Measurements from ENCODE around the gene GABRB2. TPM values are rescaled to one million over a fixed set of nuclear protein-coding genes. Genes with fewer than 3 reads are reported as not detected.

The GABRB2 gene
- total RNA-seq, 1 experiment from 2014 or later, result not detected

DNA sequence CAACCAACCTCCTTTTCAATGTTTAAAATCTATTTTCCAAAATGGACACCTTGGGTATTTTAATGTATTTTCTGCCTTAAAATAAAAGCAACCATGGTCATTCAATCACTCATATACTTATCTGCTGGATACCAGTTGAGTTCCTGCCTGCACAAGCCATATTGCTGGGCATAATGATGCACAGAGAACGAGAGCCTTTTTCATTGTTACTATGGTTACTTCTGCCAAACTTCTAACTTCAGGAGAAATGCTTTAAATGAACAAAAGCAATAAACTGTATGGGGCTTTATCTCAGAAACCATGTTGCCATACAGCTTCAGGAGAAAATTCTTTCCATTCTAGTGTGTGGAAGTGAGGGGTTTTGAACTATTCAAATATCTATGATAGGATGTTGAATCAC, 269.5 kb downstream of the GABRB2 start:
- H3K4me1 Mint-ChIP-seq (ENCODE audit: low read depth, unreplicated experiment), result no peaks in the 10 kb centered on the region
- H3K4me3 Mint-ChIP-seq (ENCODE audit: low read depth, unreplicated experiment), result no peak overlapping the region
- no TSS peak for BruUV-seq (replicated peaks)
- no peak for DNase-seq
- no peak overlapping the region for H3K27ac Mint-ChIP-seq (ENCODE audit: unreplicated experiment)
- peaks cover 8% of the 10 kb centered on the region for H3K27me3 Mint-ChIP-seq (ENCODE audit: unreplicated experiment)
- TF ChIP-seq, protein P1, sequence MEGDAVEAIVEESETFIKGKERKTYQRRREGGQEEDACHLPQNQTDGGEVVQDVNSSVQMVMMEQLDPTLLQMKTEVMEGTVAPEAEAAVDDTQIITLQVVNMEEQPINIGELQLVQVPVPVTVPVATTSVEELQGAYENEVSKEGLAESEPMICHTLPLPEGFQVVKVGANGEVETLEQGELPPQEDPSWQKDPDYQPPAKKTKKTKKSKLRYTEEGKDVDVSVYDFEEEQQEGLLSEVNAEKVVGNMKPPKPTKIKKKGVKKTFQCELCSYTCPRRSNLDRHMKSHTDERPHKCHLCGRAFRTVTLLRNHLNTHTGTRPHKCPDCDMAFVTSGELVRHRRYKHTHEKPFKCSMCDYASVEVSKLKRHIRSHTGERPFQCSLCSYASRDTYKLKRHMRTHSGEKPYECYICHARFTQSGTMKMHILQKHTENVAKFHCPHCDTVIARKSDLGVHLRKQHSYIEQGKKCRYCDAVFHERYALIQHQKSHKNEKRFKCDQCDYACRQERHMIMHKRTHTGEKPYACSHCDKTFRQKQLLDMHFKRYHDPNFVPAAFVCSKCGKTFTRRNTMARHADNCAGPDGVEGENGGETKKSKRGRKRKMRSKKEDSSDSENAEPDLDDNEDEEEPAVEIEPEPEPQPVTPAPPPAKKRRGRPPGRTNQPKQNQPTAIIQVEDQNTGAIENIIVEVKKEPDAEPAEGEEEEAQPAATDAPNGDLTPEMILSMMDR (IDR thresholded peaks at IDR 0.05; ENCODE audit: unreplicated experiment), result no peak
- intact Hi-C loops (cut with micrococcal nuclease; ENCODE audit: unreplicated experiment), result no loop called here
- peaks cover 13% of the 10 kb centered on the region for H3K9me3 Mint-ChIP-seq (ENCODE audit: low read depth, unreplicated experiment)
- CTCF ChIA-PET, result no interaction called here
- H3K36me3 Mint-ChIP-seq (ENCODE audit: insufficient read depth, unreplicated experiment), result no peaks in the 10 kb centered on the region

DNA sequence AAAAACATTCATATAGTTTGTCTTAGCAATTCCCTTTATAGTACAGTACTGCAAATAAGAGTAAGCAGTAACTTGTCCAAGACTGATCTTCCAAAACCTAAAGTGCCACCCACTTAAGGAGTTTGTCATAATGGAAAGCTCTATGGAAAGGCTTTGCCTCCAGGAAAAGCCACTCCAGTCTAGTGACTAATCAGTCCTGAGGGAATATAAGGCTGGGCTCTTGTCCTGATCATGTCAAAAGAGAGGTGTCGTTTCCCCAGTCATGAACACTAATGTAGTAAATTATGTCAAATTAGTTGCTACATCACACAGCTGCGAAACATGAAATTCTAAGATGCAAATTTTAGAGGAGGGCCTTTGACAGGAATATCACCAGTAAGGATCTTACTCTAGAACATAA, 271.6 kb downstream of the GABRB2 start:
- H3K27ac Mint-ChIP-seq (ENCODE audit: unreplicated experiment), result no peak overlapping the region
- no peaks in the 10 kb centered on the region for H3K27me3 Mint-ChIP-seq (ENCODE audit: unreplicated experiment)
- no peaks in the 10 kb centered on the region for H3K36me3 Mint-ChIP-seq (ENCODE audit: insufficient read depth, unreplicated experiment)
- H3K9me3 Mint-ChIP-seq (ENCODE audit: low read depth, unreplicated experiment), result peaks cover 9% of the 10 kb centered on the region
- no peak overlapping the region for H3K4me3 Mint-ChIP-seq (ENCODE audit: low read depth, unreplicated experiment)
- BruUV-seq (replicated peaks), result no TSS peak
- no peak for DNase-seq
- CTCF ChIA-PET, result no interaction called here
- intact Hi-C loops (cut with micrococcal nuclease; ENCODE audit: unreplicated experiment), result no loop called here
- H3K4me1 Mint-ChIP-seq (ENCODE audit: low read depth, unreplicated experiment), result no peaks in the 10 kb centered on the region
- TF ChIP-seq, protein P1 (IDR thresholded peaks at IDR 0.05; ENCODE audit: unreplicated experiment), result no peak

DNA sequence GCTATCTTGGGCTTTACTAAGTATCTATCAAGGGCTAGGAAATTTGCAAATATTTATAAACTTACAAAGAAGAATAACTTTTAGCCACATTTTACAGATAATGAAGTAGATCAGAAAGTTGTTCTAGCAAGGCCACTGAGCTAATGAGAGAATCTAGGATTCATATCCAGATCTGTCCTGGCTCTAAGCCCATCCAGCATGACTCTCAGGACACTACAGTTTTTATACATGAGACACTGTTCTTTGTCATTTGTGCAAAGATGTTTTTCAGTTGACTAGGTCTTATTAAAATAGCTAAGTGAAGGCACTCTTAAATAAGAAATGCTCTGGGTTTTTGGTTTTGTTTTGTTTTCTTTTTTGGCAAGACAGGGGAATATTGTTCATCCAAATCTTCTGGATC, 273.1 kb downstream of the GABRB2 start:
- no peak overlapping the region for H3K27ac Mint-ChIP-seq (ENCODE audit: unreplicated experiment)
- H3K4me3 Mint-ChIP-seq (ENCODE audit: low read depth, unreplicated experiment), result no peak overlapping the region
- no peaks in the 10 kb centered on the region for H3K27me3 Mint-ChIP-seq (ENCODE audit: unreplicated experiment)
- intact Hi-C loops (cut with micrococcal nuclease; ENCODE audit: unreplicated experiment), result no loop called here
- no peaks in the 10 kb centered on the region for H3K36me3 Mint-ChIP-seq (ENCODE audit: insufficient read depth, unreplicated experiment)
- TF ChIP-seq, protein P1 (IDR thresholded peaks at IDR 0.05; ENCODE audit: unreplicated experiment), result no peak
- H3K4me1 Mint-ChIP-seq (ENCODE audit: low read depth, unreplicated experiment), result no peaks in the 10 kb centered on the region
- H3K9me3 Mint-ChIP-seq (ENCODE audit: low read depth, unreplicated experiment), result peaks cover 9% of the 10 kb centered on the region
- CTCF ChIA-PET, result no interaction called here
- no TSS peak for BruUV-seq (replicated peaks)
- DNase-seq, result no peak

DNA sequence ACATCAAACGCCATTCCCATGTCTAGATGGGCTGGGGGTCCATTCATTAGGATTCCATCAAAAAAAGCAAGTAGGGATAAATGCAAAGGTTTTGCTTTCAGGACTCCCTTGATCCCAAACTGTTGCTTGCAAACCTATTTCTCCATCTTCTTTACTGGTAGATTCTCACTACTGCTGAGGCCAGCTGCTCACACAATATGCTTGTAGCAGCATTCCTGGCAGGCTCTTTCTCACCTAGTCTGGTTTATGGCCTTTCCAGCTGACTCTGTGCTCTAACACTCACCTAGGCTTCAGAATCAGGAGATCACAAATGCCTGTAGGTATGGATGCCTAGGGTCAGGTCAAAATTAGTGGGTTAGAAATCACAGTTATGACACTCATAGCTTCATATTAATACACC, 274.7 kb downstream of the GABRB2 start:
- Mint-ChIP-seq H3K4me3 (ENCODE audit: low read depth, unreplicated experiment) (no peak overlapping the region), H3K27me3 (ENCODE audit: unreplicated experiment) (no peaks in the 10 kb centered on the region), H3K36me3 (ENCODE audit: insufficient read depth, unreplicated experiment) (no peaks in the 10 kb centered on the region), H3K4me1 (ENCODE audit: low read depth, unreplicated experiment) (no peaks in the 10 kb centered on the region), H3K9me3 (ENCODE audit: low read depth, unreplicated experiment) (peaks cover 7% of the 10 kb centered on the region), H3K27ac (ENCODE audit: unreplicated experiment) (no peak overlapping the region)
- DNase-seq, result no peak
- TF ChIP-seq, protein P1 (IDR thresholded peaks at IDR 0.05; ENCODE audit: unreplicated experiment), result no peak
- CTCF ChIA-PET, result no interaction called here
- BruUV-seq (replicated peaks), result no TSS peak
- intact Hi-C loops (cut with micrococcal nuclease; ENCODE audit: unreplicated experiment), result no loop called here

All from Calu3 (cell line).